AG04450 (cell line): ENCODE data around the gene KIF17. TPM values are rescaled to one million over a fixed set of nuclear protein-coding genes. Genes with fewer than 3 reads are reported as not detected.

Experiments used
- CTCF ChIA-PET: fragments of 300-600, 350-600 bp; formaldehyde crosslinking; extraction: SDS; loops from one replicate; lab custom pipeline; 2022; ENCODE audit warnings: antibody characterized with exemption, inconsistent platforms; lab: Charles Lee
- POLR2A ChIA-PET: fragments of 350-600 bp; formaldehyde crosslinking; extraction: SDS; loops from one replicate; lab custom pipeline; 2021; ENCODE audit warnings: antibody characterized with exemption, inconsistent platforms; lab: Yijun Ruan, JAX
- DNase-seq: peaks from one replicate; pipeline ENCODE4 v3.0.0-alpha.2; 2011; ENCODE audit warnings: low read depth, low spot score
- H3K27ac ChIP-seq: one replicate; pipeline ENCODE4 v1.5.1; 2012; ENCODE audit warnings: low read depth, low read length, control low read depth
- H3K27me3 ChIP-seq: one replicate; pipeline ENCODE4 v1.6.0; 2012; ENCODE audit warnings: low read length; ENCODE audit not compliant: control insufficient read depth, insufficient read depth
- H3K4me3 ChIP-seq: 2 replicates; pipeline ENCODE4 v1.5.1; 2011; ENCODE audit warnings: mild to moderate bottlenecking, low read depth, low read length, control low read depth
- H3K9me3 ChIP-seq: 2 replicates; pipeline ENCODE4 v1.5.1; 2012; ENCODE audit warnings: low read length; ENCODE audit not compliant: control insufficient read depth, insufficient read depth
- polyA plus RNA-seq: library from polyadenylated mRNA; depleted of rRNA; stranded (reverse); fragments of >200 nt; gene quantifications from 2 replicates; pipeline ENCODE4 v1.2.3, GENCODE V29; 2011
- TF ChIP-seq, protein P1 (sequence below): IDR thresholded peaks from 2 replicates; pipeline ENCODE4 v1.5.1; 2011; ENCODE audit warnings: low read depth, low read length, control low read depth, inconsistent platforms

KIF17 gene
- polyA plus RNA-seq, 1 experiment = 2.8 TPM

DNA sequence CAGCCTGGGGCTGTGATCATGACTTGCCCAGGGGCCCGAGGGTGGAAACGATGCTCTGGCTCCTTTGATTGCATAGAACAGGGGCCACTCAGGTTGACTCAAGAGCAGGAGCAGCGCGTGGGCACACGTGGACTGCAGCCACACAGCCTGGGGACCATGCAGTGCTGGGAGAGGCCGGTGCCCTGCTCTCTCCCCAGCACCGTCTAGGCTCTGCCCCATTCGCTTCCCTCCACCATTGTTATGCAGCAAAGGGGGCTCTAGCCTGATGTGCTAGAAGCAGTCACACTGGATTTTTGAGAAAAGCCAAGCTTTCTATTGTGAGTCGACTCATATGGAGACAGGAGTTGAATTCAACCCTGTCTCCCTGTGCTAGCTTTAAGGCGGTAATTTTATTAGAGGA is 75.8 kb downstream of the KIF17 start:
- no peak overlapping the region for H3K27ac ChIP-seq
- TF ChIP-seq, protein P1, sequence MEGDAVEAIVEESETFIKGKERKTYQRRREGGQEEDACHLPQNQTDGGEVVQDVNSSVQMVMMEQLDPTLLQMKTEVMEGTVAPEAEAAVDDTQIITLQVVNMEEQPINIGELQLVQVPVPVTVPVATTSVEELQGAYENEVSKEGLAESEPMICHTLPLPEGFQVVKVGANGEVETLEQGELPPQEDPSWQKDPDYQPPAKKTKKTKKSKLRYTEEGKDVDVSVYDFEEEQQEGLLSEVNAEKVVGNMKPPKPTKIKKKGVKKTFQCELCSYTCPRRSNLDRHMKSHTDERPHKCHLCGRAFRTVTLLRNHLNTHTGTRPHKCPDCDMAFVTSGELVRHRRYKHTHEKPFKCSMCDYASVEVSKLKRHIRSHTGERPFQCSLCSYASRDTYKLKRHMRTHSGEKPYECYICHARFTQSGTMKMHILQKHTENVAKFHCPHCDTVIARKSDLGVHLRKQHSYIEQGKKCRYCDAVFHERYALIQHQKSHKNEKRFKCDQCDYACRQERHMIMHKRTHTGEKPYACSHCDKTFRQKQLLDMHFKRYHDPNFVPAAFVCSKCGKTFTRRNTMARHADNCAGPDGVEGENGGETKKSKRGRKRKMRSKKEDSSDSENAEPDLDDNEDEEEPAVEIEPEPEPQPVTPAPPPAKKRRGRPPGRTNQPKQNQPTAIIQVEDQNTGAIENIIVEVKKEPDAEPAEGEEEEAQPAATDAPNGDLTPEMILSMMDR = no peak
- no peaks in the 10 kb centered on the region for H3K9me3 ChIP-seq
- ChIA-PET POLR2A (interaction anchor here (0.6 kb wide), 1 partner anchor 114 kb away, joined by 3 read pairs; no protein-coding TSS in a partner anchor), CTCF (interaction anchor here (0.5 to 5.6 kb wide), 6 partner anchors 8 to 128 kb away, joined by 3 to 48 read pairs (median 6); partner anchors contain the start of gene PINK1)
- H3K27me3 ChIP-seq = no peaks in the 10 kb centered on the region
- no peak overlapping the region for H3K4me3 ChIP-seq
- no peak for DNase-seq

DNA sequence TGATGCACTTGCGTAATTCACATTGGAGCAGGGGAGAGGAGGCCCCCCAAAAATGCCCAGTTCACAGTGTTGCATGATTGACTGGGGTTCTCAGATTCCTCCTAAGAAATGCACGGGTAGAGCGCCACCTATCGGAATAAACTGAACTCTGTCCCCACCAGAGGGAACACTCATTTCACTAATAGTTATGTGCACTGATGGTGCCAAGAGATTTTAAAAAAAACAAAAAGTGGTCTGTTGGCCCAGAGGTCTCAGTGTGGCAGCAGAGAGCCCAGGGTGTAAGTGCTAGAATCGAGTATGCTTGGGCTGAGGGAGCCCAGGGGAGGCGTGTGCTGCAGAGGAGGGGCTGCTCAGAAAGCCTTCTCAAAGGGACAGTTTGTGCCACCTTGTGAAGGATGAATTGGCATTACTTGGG is 77.6 kb downstream of the KIF17 start:
- no peak overlapping the region for H3K4me3 ChIP-seq
- no peak for DNase-seq
- H3K27ac ChIP-seq = no peak overlapping the region
- POLR2A ChIA-PET = no interaction called here
- CTCF ChIA-PET = interaction anchor here (2.0 to 5.6 kb wide), 3 partner anchors 9 to 117 kb away, joined by 13 to 48 read pairs (median 47); no protein-coding TSS in a partner anchor
- no peaks in the 10 kb centered on the region for H3K9me3 ChIP-seq
- no peaks in the 10 kb centered on the region for H3K27me3 ChIP-seq
- TF ChIP-seq, protein P1 = peak; percentile 84

DNA sequence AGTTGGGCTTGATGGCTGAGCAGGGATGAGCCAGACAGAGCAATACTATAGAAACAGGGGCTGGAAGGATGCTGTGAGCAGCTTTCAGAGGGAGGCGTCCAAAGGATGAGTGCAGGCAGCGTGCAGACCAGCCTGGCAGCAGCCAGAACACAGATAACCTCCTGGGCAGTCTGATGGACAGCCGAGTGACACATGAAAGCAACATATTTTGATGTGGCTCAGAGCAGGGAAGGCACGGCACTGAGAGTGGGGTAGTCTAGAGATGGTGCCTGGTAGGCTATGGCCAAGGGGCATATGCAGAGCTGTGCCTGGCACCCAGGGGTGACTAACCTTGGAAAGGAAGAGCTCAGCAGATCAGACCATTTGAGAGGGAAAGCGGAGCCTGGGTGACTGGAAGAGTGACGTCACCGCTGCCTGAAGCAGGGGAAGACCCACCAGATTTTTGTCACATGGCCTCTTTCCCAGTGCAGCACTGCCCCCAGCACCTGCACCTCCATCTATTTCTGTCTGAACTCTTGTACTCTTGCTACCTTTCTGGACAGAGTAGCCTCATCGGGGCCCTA is 80.9 kb downstream of the KIF17 start:
- Histone ChIP-seq H3K27ac (no peak overlapping the region), H3K4me3 (no peak overlapping the region), H3K27me3 (no peaks in the 10 kb centered on the region), H3K9me3 (no peaks in the 10 kb centered on the region)
- CTCF ChIA-PET = interaction anchor here (8.4 kb wide), 1 partner anchor 61 kb away, joined by 105 read pairs; no protein-coding TSS in a partner anchor
- no peak for DNase-seq
- TF ChIP-seq, protein P1 = no peak
- POLR2A ChIA-PET = interaction anchor here (0.8 to 0.9 kb wide), 2 partner anchors 21 to 142 kb away, joined by 3 to 4 read pairs; no protein-coding TSS in a partner anchor

DNA sequence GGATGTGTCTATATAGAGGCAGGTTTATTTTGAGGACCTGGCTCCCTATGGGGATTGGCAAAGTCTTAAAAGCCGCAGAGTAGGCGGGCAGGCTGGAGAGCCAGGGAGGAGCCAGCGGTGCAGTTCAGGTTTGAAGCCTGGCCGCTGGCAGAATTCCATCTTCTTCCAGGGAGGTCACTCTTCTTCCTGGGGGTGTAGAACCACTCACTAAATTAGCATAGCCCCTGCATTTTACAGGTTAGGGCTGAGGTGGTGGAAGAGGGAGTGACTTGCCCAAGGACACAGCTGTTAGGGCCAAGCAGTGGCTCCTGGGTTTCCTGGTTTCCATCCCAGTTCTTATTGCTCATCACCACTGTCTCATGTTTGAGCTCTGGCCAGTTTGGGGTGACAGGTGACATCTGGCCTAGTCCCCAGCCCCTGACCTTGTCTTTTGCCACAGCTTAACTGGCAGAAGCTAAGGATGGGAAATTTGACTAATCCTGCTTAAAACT is 83.2 kb downstream of the KIF17 start:
- POLR2A ChIA-PET = interaction anchor here (0.5 to 1.0 kb wide), 2 partner anchors 17 to 22 kb away, joined by 3 to 5 read pairs; no protein-coding TSS in a partner anchor
- no peaks in the 10 kb centered on the region for H3K9me3 ChIP-seq
- H3K27me3 ChIP-seq = no peaks in the 10 kb centered on the region
- TF ChIP-seq, protein P1 = no peak
- H3K4me3 ChIP-seq = peak overlapping the region; percentile 79
- no peak for DNase-seq
- CTCF ChIA-PET = interaction anchor here (1.0 to 8.4 kb wide), 7 partner anchors 11 to 111 kb away, joined by 3 to 116 read pairs (median 4); no protein-coding TSS in a partner anchor
- no peak overlapping the region for H3K27ac ChIP-seq
